NCI-H128 (cell line): ENCODE measurements around the gene LANCL1.

Experiments used
- DNase-seq: peaks from one replicate; lab custom pipeline; 2025; ENCODE audit not compliant: unreplicated experiment; lab: John Stamatoyannopoulos, UW

The LANCL1 gene

GRCh38 chr2:210399440-210400041 is 77.0 kb downstream of the LANCL1 start:
- DNase-seq: no peak

GRCh38 chr2:210392469-210392881 is 84.1 kb downstream of the LANCL1 start:
- no peak for DNase-seq

GRCh38 chr2:210389856-210390255 is 86.7 kb downstream of the LANCL1 start:
- DNase-seq: no peak

GRCh38 chr2:210388148-210388547 is 88.4 kb downstream of the LANCL1 start:
- DNase-seq: no peak

- DNase-seq: no peak
Measured at GRCh38 chr2:210387074-210387473, 89.5 kb downstream of the LANCL1 start.
